CD4-positive, alpha-beta T cell treated with Interleukin-15 for 1 hour (primary cell): Measurements from ENCODE around the gene DNER.
"Not testable (repeated sequence)": the region's sequence is repeated elsewhere in the genome, so short reads cannot be mapped to it uniquely, and the experiment has no call there.

Experiments
- DNase-seq: peaks from one replicate; pipeline ENCODE4 v3.0.0-alpha.2; 2020

Gene DNER

GRCh38 chr2:229375251-229375650, 339.1 kb downstream of the DNER start:
- DNase-seq = no peak

DNA sequence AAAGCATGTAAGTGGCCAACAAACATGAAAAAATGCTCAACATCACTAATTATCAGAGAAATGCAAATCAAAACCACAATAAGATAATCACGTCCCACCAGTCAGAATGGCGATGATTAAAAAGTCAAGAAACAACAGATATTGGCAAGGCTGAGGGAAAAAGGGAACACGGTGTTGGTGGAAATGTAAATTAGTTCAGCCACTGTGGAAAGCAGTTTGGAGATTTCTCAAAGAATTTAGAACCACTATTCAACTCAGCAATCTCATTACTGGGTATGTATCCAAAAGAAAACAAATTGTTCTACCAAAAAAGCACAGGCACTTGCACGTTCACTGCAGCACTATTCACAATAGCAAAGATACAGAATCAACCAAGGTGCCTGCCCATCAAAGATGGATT, 341.0 kb downstream of the DNER start:
- not testable (repeated sequence) for DNase-seq

DNA sequence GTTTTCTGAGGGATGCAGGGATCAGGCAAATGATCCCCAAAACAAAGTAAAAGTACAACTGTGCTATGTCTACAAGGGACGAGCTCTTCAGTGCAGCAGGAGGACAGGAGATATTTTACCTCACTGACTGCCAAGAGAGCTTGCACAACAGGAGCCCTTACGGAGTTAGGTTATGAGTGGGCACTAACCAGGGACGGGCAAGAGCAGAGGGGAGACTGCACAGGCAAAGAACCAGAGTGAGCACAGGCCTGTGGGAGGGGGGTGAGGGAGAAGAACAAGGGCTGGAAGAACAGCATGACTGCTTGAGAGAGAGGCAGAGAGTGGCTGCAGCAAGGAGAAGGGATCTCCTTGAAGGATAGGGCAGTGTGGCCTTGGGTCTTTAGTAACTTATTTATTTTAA, 342.1 kb downstream of the DNER start:
- DNase-seq = no peak

DNA sequence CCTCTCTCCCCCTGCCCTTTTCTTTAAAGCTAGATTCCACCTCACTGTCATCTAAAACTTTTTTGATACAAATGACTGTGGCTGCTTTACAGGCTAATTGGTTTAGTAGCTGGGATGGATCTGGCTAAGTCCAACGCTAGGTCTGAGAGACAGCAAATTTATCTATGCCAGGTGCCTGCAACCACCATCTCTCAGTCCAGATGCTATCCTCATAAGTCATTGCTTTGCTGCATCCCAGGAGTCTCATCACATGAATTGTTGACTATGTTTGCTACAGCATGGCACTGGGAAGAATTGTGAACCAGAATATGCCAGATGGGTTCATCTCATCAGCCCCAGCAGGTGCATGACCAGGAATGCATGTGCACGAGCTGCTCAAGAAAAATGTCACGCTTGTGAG, 343.3 kb downstream of the DNER start:
- no peak for DNase-seq

DNA sequence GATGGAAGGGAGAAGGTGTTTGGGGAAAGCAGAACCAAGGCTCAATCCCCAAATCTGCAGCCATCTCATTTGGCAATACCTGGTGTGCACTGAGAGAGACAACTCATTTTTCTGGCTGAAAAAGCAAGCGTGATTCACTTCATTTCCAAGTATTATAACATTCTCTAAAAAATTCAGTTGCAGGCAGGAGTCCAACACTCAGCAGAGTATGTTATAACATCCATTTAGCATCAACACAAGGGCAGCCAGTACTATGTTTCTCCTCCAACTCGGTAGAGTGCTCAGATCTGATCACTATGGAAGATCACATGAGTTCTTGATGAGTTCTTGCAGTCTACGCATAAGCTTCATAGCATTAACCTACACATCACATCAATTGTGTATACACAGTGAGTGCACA, 343.8 kb downstream of the DNER start:
- DNase-seq = no peak

- DNase-seq = no peak
Observed at GRCh38 chr2:229363185-229363814, 351.1 kb downstream of the DNER start.

GRCh38 chr2:229350883-229351282, 363.5 kb downstream of the DNER start:
- DNase-seq = no peak

GRCh38 chr2:229350117-229350805, 364.1 kb downstream of the DNER start:
- DNase-seq = no peak

DNA sequence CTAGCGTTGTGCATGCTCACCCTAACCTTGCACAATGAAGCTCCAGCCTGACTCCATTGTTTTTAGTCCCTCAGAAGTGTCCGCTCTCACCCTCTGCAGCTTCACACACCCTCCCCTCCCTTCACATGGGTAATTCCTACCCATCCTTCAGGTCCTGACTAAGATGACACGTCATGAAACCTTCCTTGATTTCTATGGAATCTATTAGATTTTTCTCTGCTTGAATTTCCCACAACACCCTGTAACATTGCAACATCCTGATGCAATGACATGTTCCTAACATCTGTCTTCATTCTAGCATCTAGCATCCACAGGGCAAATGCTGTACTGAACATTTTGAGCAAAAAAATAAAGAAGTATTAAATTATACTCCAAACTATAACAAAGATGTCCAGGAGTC, 366.2 kb downstream of the DNER start:
- DNase-seq = no peak

- no peak for DNase-seq
Observed at GRCh38 chr2:229346816-229347540, 367.4 kb downstream of the DNER start.

DNA sequence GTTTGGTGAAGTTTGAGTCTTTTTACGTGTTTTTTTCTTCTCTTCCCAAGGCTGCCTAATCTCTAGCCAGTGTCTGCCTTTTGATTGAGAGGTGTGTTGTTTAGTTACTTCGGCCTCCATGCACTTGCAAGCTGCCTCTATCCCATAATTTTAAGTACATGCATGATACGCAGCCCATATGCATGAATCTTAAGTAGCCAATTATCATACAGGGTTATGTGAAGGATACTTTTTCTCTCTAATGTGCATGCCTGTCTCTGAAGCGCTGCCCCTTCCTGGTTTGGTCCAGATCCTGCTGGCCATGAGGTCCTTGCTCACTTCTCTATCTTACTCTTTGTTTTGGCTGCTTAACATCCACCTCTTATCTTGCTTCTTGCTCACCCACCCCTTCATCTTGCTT, 369.4 kb downstream of the DNER start:
- DNase-seq = no peak

GRCh38 chr2:229344151-229344551, 370.2 kb downstream of the DNER start:
- DNase-seq = no peak

GRCh38 chr2:229343661-229344060, 370.7 kb downstream of the DNER start:
- DNase-seq = no peak

DNA sequence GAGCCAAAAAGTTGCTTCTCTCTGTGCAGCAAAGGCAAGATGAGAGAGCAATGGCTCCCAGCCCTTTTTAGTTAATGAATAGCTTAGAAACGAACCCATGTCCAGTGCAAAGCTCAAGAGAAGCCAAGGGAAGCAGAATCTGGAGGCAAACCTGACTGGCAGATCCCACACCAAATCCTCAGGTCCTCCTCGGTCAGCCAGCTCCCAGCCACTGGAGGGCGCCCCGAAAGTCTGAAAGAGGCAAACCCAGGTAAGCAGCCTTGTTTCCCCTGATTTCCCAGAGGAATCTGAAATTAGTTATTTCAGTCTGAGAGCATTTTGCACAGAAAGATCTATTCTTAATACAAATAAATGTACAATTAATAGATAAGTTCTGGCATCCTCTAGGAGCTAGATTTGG, 372.0 kb downstream of the DNER start:
- DNase-seq = no peak

DNA sequence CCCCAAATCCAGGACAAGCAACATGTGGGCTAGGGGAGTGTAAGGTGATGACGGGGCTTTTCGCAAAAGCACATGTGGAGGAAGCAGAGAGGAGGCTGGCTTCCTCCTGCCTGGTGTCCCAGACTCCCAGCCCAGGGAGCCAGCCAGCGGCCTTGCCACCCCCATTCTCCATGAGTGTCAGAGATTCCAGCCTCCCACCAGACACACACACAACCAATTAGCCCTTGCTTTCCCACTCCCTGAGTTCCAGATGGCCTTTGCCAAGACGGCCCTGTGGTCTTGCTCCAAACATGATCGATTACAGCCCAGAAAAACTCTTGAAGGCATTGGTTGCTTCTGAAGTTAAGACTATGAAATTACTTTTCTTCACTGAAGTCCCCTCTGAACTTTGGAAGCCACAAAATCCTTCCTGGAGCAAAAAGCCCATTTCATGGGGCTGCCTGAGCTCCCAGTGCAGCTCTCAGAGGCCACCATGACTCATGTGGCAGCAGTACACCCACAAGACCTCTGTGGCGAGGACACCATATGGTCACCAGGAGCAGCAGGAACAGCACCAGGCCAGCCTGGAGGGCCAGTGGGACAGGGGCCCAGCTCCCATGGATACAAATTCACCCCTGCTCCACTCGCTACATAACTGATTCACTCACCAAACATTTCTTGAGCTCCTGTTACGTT, 374.1 kb downstream of the DNER start:
- DNase-seq = no peak

DNA sequence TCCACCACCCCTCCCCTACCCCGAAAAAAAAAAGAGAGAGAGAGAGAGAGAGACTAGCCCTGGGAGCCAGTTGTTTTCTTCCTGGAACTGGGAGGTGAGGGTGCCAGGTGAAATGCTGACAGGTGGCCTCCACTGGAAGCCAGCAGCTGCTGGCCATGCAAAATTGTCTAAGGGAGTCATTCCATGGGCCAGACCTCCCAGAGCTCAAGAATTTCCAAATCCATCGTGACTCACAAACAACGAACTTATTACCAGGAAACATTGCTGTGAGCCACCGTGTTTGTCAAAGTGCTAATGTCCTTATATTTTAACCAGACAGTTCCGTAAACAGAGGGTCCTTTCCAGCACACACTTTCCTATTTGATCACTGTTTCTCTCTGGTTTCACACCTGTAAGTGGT, 374.7 kb downstream of the DNER start:
- no peak for DNase-seq

DNA sequence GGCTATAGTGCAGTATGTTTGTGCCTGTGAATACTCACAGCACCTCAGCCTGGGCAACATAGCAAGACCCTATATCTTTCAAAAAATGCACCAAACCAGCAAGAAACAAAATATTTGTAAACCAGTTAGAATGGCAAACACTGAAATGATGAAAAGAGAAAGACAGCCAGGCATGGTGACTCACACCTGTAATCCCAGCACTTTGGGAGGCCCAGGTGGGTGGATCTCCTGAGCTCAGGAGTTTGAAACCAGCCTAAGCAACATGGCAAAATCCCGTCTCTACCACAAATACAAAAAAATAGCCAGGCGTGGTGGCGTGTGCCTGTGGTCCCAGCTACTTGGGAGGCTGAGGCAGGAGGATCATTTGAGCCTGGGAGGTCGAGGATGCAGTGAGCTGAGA, 375.2 kb downstream of the DNER start:
- DNase-seq = not testable (repeated sequence)

- DNase-seq = no peak
Observed at GRCh38 chr2:229335877-229336346, 378.4 kb downstream of the DNER start.

- DNase-seq = no peak
Observed at GRCh38 chr2:229335330-229335729, 379.0 kb downstream of the DNER start.

- peak; percentile 67 for DNase-seq
Observed at GRCh38 chr2:229330952-229331351, 383.4 kb downstream of the DNER start.

DNA sequence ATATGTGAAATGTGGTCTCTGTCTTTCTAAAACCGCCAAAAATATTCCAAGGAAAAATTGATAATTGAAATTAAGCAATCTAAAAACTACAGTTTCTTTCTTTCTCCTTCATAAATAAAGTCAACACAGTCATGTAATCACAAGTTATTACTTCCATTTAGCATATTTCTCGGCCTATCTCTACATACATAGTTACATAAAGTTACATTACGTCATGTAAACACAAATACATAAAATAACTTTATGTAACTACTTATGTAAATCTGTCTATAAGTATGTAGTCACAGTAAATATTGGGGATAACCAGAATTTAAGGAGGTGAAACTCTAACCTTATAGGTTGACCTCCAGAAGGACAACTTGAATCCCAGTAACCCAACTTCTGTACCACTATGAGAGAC, 394.8 kb downstream of the DNER start:
- DNase-seq = no peak

- DNase-seq = no peak
Observed at GRCh38 chr2:229314117-229314516, 400.2 kb downstream of the DNER start.

DNA sequence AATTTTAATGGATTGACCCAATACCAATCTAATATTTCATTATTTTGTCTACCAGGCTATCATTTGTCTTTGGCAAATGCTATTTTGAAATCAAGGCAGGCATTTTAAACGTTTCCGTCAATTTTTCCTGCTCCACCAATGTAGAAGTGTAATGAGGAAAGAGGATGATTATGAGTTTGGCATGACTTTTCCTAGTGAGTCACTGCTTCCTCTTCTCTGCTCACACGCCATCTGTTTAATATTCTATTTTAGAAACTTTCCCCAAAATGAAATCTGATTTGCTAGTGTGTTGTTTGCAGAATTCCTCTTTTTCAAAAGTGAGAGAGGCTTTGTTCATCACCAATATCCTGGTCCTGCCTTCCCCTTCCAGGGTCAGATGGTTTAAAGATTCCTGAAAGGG, 400.8 kb downstream of the DNER start:
- no peak for DNase-seq
